Activated T-cell treated with anti-CD3 and anti-CD28 coated beads, Interleukin-2, amount 50 U/mL, for 48 hours (primary cell): ENCODE results near the gene PDE1C.

Experiments
- DNase-seq, 2 experiments: peaks; one replicate each; pipeline ENCODE4 v3.0.0-alpha.2; 2020

The PDE1C gene

DNA sequence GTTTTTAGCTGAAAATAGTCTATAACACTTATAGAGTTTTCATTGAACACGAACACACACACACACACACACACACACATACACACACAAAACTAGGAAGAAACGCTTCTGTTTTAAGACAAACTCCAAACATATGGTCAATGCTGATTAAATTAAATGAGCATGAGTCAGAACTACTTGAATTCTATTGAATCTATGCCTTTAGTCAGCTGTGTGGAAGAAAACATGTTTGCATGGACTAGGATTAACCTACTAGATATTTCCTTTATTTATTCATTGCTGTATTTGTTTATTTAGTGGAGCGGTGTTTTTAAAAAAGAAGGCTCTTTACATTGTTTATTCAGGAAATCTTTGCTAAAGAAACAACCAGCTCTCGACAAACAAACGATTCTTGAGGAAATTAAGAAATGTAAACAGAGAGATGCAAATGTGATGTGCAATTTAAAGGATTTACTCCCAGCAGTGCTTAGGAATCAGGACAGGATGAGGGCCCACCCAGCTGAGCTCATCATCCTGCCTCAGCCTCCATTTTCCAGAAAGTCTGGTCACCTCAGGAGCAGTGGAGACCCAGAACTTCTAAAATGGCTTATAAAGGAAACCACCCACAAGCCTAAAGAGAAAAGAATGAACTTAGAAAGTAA lies 83.2 kb downstream of the PDE1C start:
- DNase-seq: no peak

- no peak for DNase-seq
Measured at GRCh38 chr7:31982962-31983361, 87.2 kb downstream of the PDE1C start.

DNA sequence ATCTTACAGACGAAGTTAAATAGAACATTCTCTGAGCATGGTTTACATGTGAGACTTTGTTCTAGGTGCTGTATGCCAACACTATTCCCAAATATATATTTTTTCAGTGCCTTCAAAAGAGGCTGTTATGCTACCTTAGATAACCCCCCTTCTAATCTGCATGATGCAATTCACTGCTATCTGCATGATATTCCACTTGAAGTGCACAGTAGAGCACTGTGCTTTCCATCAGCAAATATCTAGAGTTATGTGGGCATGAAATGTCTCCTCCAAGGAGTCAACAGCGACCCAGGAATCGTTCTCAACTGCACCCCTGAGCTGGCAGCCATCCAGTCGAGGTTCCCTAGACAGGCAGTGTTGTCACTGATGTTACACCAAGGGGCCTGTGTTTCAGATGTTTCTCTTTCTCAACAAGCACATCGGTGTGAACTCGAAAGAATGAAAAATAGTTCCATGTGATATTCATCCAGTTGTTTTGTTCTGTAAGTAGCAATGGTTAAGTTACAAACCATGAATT lies 88.3 kb downstream of the PDE1C start:
- DNase-seq: no peak

DNA sequence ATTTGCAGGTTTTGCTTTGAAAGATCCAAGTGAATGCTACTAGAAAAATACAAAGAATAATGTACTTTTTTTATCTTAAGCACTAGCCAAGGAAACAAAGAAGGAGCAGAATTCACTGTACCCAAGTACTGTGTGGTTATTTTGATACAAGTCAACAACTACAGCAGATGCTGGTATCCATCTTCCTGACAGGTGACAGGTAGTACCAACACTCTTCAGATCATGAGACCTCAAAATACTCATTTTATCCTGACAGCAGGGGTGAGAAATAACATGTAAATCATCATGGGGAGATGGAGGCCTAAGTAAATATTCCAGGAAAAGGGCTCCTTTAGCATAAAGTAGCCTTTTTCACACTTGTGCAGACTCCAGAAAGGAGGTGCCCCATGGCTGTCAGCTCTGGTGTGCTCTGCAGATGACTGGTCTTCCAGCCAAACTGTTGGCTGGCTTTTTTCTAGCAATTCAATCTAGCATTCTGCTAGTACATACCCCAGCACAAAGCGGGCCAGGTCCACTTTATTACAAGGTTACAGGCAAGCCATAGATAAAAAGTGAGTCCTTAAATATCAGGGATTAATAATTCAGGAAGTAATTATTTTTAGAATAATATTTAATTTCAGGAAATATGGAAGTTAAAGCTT lies 90.4 kb downstream of the PDE1C start:
- no peak for DNase-seq

DNA sequence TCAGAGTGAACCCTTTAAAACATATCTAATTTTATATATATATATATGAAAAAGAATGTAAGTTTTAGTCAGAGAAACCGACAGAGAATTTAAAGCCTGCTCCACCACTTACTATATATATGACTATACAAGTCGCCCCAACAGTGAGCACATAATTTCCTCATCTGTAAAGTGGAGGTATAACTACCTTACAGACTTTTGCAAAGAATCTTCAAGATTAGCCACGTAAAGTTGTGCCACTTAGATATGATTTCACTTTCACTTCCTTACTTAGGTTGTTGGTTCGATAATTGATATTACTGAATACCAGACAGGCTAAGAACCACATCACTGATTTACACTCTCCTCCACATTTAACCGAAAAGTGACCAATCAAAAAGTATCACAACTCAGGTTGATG lies 94.7 kb downstream of the PDE1C start:
- DNase-seq: no peak

DNA sequence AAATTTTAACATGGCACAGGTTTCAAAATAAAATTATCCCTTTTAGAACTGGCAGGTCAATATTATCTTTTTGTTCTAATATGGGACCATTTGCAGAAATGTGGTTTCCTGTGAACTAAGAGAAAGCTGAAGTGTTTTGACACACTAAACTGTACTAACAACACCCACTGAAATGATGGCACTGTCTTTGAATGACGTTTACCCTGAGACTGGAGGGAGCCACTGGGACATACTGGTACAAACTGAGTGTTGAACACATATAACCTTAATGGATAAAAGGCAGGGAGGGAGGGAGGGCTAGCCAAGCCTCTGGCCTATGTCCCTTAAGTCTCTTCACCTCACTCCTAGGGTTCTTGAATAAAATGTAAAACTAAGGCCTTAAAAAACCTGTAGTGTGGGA lies 95.9 kb downstream of the PDE1C start:
- DNase-seq: no peak

- DNase-seq: no peak
Measured at GRCh38 chr7:31971049-31971667, 99.0 kb downstream of the PDE1C start.

DNA sequence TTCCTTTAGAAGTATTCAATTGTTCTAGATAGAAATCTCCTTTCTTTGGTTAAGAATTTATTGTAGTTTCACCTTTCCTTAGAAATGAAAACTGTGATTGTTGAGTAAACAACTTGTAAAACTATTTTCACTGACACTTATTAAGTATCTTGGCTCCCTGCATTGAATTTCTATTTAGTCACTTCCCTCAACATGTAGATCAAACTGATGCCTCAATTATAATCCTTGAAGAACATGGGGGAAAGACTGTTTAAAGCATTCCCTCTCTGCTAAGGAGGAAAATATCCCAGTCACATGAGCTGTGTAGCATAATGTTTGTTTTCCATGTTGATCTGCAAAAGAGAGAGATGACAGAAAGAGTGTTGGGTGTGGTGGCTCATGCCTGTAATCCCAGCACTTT lies 99.7 kb downstream of the PDE1C start:
- DNase-seq: no peak

- DNase-seq: no peak
Measured at GRCh38 chr7:31963569-31964175, 106.5 kb downstream of the PDE1C start.

DNA sequence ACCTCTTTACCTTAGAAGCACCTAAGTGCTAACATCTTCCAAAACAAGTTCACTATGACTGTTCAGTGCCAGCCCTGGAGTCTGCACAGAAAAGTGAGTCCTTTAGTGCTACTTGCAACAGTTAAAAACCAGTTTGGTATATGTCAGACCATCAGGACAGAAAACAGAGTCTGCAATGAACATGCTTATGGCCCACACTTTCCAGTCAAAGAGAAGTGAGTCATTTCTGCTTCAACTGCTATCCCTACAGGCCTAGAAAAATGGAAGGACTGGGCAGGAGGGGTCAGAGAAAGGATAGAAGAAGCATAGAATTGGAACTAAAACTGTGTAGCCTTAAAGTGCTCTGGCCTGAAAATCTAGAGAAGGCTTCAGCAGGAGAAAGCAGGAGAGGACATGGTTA lies 108.0 kb downstream of the PDE1C start:
- DNase-seq: no peak

- no peak for DNase-seq
Measured at GRCh38 chr7:31958226-31958625, 112.0 kb downstream of the PDE1C start.

DNA sequence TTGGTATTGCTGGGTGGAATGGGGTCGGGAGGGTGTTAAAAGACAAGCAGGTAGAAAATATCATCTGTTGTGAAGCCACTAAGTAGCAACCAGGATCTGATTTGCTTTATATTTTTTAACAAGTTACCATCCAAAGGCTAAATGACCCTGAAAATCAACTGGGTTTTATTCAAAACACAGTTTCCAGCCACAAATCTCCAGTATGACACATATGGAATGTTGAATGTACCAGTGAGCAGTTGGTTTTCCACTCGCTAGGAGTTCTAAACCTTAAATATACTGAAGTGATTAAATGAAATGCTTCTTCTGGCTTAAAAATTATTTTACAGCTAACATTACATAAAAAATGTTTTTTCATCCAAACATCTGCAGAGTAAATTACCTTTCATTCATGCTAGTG lies 112.5 kb downstream of the PDE1C start:
- DNase-seq: no peak

DNA sequence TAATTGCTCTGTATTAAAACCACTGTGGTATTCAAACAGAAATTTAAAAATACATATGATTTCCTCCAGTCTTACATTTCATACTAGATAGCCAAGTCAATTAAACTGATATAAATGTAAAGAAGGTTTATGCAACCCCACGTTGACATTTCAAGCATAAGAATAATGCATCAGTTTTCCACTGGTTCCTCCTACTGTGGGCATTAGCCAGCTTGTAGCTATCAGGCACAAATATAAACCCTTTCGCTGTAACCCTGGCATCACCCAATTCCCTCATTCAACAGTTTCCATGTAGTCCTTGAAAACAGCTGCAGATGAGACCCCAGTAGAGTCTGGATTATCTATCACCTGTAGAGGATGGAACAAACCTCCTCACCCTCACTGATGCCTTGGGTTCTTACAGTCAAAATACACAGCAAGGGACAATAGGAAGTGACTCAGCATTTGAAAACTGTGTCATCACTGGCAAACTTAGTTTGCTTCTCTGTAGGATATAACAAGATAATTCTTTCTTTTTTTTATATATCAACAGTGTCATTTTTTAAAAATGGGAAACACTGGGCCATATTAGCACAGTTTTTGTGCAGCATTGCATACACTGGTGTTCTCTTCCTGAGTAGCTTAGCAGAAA lies 113.0 kb downstream of the PDE1C start:
- no peak for DNase-seq

DNA sequence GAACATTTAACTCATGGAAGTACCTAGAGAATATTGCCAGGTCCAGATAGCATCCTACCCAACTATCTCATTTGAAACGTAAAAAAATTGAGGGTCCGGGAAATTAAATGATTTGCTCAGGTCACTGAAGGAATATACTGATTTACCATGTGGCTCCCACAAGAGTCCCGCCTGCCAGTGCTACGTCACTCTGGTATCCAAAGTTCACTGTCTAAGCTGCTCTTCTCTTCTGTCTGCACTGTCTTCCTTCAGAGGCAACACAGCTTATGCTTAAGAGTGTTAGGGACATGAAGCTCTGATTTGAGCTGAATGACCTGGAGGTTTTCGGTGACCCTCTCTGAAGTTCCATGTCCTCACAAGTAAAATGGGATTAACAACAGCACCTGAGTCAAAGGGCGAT lies 114.6 kb downstream of the PDE1C start:
- no peak for DNase-seq

GRCh38 chr7:31955021-31955420 lies 115.2 kb downstream of the PDE1C start:
- no peak for DNase-seq

- DNase-seq: no peak
Measured at GRCh38 chr7:31954500-31954899, 115.7 kb downstream of the PDE1C start.

GRCh38 chr7:31953432-31953831 lies 116.8 kb downstream of the PDE1C start:
- DNase-seq: no peak

- no peak for DNase-seq
Measured at GRCh38 chr7:31950091-31950755, 120.0 kb downstream of the PDE1C start.

DNA sequence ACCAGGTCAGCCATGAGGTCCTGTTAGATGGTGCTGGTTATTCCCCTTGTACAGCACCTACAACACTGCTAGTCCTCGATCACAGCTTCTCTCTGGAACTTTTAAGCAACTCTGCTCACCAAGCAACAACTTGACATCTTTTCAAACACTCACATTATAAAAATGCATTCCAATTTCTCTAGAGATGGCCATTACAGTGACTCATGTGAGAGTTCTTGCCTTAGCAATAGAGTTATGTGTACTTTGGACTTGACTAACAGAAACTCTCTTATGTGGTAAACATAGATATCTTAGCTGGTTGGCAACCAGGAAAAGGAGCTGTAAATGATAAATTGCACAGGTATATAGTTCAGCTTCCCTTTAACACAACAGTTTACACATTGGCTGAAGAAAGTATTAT lies 122.2 kb downstream of the PDE1C start:
- DNase-seq: no peak

GRCh38 chr7:31940167-31940566 lies 130.0 kb downstream of the PDE1C start:
- no peak for DNase-seq

- no peak for DNase-seq
Measured at GRCh38 chr7:31939076-31939475, 131.1 kb downstream of the PDE1C start.

- no peak for DNase-seq
Measured at GRCh38 chr7:31938650-31939049, 131.6 kb downstream of the PDE1C start.

DNA sequence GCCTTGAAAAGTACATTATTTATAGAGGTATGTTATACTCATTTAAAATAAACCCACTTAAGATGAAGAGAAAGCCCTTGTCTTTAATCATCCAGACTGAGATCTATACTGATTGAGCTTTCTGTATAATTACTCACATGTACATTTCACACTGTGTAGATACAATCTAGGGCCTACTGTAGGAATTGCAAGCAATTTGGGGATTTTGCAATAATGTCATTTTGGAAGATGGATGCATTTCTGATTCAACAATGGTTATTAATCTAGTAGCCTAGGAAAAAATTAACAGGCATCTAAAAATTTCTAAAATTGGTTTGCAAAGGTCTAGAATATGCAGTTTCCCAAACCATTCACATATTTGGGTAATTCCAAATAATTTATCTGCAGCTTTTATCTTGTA lies 132.2 kb downstream of the PDE1C start:
- DNase-seq: no peak
